Measurements from ENCODE around the gene MAST1.

DNA sequence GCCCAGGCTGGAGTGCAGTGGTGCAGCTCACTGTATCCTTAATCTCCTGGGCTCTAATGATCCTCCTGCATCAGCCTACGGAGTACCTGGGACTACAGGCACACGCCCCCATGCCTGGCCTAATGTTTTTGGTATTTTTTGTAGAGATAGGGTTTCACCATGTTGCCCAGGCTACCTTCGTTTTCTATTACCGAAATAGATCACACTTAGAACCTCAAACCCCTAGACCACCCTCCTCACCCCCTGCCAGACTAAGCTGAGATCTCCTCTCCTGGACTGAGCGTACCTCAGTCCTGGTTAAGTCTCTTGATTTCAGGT is 48.3 kb downstream of the MAST1 start:
- TF ChIP-seq, protein P1, sequence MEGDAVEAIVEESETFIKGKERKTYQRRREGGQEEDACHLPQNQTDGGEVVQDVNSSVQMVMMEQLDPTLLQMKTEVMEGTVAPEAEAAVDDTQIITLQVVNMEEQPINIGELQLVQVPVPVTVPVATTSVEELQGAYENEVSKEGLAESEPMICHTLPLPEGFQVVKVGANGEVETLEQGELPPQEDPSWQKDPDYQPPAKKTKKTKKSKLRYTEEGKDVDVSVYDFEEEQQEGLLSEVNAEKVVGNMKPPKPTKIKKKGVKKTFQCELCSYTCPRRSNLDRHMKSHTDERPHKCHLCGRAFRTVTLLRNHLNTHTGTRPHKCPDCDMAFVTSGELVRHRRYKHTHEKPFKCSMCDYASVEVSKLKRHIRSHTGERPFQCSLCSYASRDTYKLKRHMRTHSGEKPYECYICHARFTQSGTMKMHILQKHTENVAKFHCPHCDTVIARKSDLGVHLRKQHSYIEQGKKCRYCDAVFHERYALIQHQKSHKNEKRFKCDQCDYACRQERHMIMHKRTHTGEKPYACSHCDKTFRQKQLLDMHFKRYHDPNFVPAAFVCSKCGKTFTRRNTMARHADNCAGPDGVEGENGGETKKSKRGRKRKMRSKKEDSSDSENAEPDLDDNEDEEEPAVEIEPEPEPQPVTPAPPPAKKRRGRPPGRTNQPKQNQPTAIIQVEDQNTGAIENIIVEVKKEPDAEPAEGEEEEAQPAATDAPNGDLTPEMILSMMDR (conservative IDR thresholded peaks at IDR 0.05; ENCODE audit: low read length), result no peak
- TF ChIP-seq EZH2phosphoT487 (IDR thresholded peaks at IDR 0.05; ENCODE audit: borderline replicate concordance), result no peak
